HepG2 (cell line): Measurements from ENCODE around the gene HS6ST1. TPM values are rescaled to one million over a fixed set of nuclear protein-coding genes. Genes with fewer than 3 reads are reported as not detected.

Experiments used
- AKAP8 ChIP-seq: sonication (generic); formaldehyde crosslinking; IDR thresholded peaks from 2 replicates; pipeline ENCODE4 v1.5.1; 2020; ENCODE audit warnings: mild to moderate bottlenecking, missing genetic modification reagents
- FOSL1 ChIP-seq: sonication (generic); formaldehyde crosslinking; IDR thresholded peaks from 2 replicates; pipeline ENCODE4 v1.9.0; 2021; ENCODE audit warnings: missing genetic modification reagents, borderline replicate concordance
- MIXL1 ChIP-seq: IDR thresholded peaks from 2 replicates; pipeline ENCODE4 v1.6.1; 2016
- NCOA2 ChIP-seq: sonication (generic); formaldehyde crosslinking; IDR thresholded peaks from 2 replicates; pipeline ENCODE4 v1.8.0; 2022; ENCODE audit warnings: inconsistent platforms
- NFYB ChIP-seq: sonication (generic); formaldehyde crosslinking; IDR thresholded peaks from 2 replicates; pipeline ENCODE4 v1.4.0; 2020; ENCODE audit warnings: missing genetic modification reagents
- PTBP1 ChIP-seq: fragments of 200-400 bp; formaldehyde crosslinking; IDR thresholded peaks from 2 replicates; pipeline ENCODE4 v1.6.1; 2018; ENCODE audit warnings: low read length, low read depth; ENCODE audit not compliant: poor library complexity, severe bottlenecking
- RXRB ChIP-seq: IDR thresholded peaks from 2 replicates; pipeline ENCODE4 v1.6.1; 2016; ENCODE audit warnings: borderline replicate concordance, missing genetic modification reagents, missing compliant biosample characterization
- SIN3A ChIP-seq: IDR thresholded peaks from 2 replicates; pipeline ENCODE4 v1.6.1; 2011; ENCODE audit warnings: low read depth, mild to moderate bottlenecking, control low read depth, low read length, borderline replicate concordance
- SMAD3 ChIP-seq: sonication (generic); formaldehyde crosslinking; IDR thresholded peaks from 2 replicates; pipeline ENCODE4 v1.4.0; 2020; ENCODE audit warnings: missing genetic modification reagents
- SOX5 ChIP-seq: IDR thresholded peaks from 2 replicates; pipeline ENCODE4 v1.6.1; 2016; ENCODE audit warnings: borderline replicate concordance
- SOX6 ChIP-seq, 2 experiments: fragments of 450-650 bp in 1 of 2; sonication (generic) in 1 of 2; formaldehyde crosslinking in 1 of 2; IDR thresholded peaks; 2 replicates each; pipeline versions ENCODE4 v1.4.0 to v1.6.1; 2017 to 2020; ENCODE audit warnings: antibody characterized with exemption in 1 of 2, mild to moderate bottlenecking in 1 of 2, missing genetic modification reagents in 1 of 2
- TCF7 ChIP-seq: sonication (generic); IDR thresholded peaks from 2 replicates; pipeline ENCODE4 v1.6.1; 2016; ENCODE audit warnings: antibody characterized with exemption, low read depth
- TCF7L2 ChIP-seq: IDR thresholded peaks from 2 replicates; pipeline ENCODE4 v1.6.1; 2011; ENCODE audit warnings: mild to moderate bottlenecking, low read depth, low read length, moderate library complexity
- ZMYM4 ChIP-seq: sonication (generic); formaldehyde crosslinking; IDR thresholded peaks from 2 replicates; pipeline ENCODE4 v1.8.1; 2023; ENCODE audit warnings: mild to moderate bottlenecking, missing genetic modification reagents
- ZNF224 ChIP-seq: sonication (generic); formaldehyde crosslinking; IDR thresholded peaks from 2 replicates; pipeline ENCODE4 v1.5.0; 2020; ENCODE audit warnings: mild to moderate bottlenecking, missing genetic modification reagents
- ZNF264 ChIP-seq: sonication (generic); formaldehyde crosslinking; IDR thresholded peaks from 2 replicates; pipeline ENCODE4 v1.4.0; 2020; ENCODE audit warnings: missing genetic modification reagents
- ZNF350 ChIP-seq: sonication (generic); formaldehyde crosslinking; IDR thresholded peaks from 2 replicates; pipeline ENCODE4 v1.4.0; 2020; ENCODE audit warnings: mild to moderate bottlenecking, low read depth, missing genetic modification reagents, borderline replicate concordance
- ZNF713 ChIP-seq: sonication (generic); formaldehyde crosslinking; IDR thresholded peaks from 2 replicates; pipeline ENCODE4 v1.4.0; 2020; ENCODE audit warnings: mild to moderate bottlenecking, missing genetic modification reagents
- polyA plus RNA-seq, 8 experiments: library from polyadenylated mRNA; depleted of rRNA in 3 of 8; stranded (reverse) in 7 of 8; unstranded in 1 of 8; fragments of >200 nt; fragmentation: Illumina TruSeq in 4 of 8; extraction: Trizol in 4 of 8; gene quantifications; 2 replicates each; pipeline versions ENCODE4 v1.2.1 to v1.2.3, GENCODE V29; 2011 to 2016; ENCODE audit warnings: low read depth in 4 of 8, missing spikeins in 1 of 8, mixed read lengths in 1 of 8; ENCODE audit not compliant: insufficient read depth in 1 of 8
- total RNA-seq, 5 experiments: library from RNA; depleted of rRNA; stranded (reverse); fragments of >200 nt; fragmentation: Illumina TruSeq; extraction: Trizol; gene quantifications; 2 replicates each; pipeline ENCODE4 v1.2.3, GENCODE V29; 2016; ENCODE audit warnings: low read depth in 1 of 5
- TF ChIP-seq, protein P1 (sequence below): sonication (generic); formaldehyde crosslinking; IDR thresholded peaks from 2 replicates; pipeline ENCODE4 v1.4.0; 2020; ENCODE audit warnings: missing genetic modification reagents
- TF ChIP-seq, protein P2 (sequence below): sonication (generic); formaldehyde crosslinking; IDR thresholded peaks from 2 replicates; pipeline ENCODE4 v1.4.0; 2020; ENCODE audit warnings: missing genetic modification reagents
- TF ChIP-seq, protein P3 (sequence below): IDR thresholded peaks from 2 replicates; pipeline ENCODE4 v1.4.0; 2020; ENCODE audit warnings: mild to moderate bottlenecking, missing genetic modification reagents
- TF ChIP-seq, protein P4 (sequence below): sonication (generic); formaldehyde crosslinking; IDR thresholded peaks from 2 replicates; pipeline ENCODE4 v1.4.0; 2020; ENCODE audit warnings: missing genetic modification reagents, borderline replicate concordance

Gene HS6ST1
- total and polyA plus RNA-seq, 2 of the 13 experiments (the other 11 are each of a cell fraction or from before 2014, with no cell fraction given) = 34.5 to 84.6 TPM

DNA sequence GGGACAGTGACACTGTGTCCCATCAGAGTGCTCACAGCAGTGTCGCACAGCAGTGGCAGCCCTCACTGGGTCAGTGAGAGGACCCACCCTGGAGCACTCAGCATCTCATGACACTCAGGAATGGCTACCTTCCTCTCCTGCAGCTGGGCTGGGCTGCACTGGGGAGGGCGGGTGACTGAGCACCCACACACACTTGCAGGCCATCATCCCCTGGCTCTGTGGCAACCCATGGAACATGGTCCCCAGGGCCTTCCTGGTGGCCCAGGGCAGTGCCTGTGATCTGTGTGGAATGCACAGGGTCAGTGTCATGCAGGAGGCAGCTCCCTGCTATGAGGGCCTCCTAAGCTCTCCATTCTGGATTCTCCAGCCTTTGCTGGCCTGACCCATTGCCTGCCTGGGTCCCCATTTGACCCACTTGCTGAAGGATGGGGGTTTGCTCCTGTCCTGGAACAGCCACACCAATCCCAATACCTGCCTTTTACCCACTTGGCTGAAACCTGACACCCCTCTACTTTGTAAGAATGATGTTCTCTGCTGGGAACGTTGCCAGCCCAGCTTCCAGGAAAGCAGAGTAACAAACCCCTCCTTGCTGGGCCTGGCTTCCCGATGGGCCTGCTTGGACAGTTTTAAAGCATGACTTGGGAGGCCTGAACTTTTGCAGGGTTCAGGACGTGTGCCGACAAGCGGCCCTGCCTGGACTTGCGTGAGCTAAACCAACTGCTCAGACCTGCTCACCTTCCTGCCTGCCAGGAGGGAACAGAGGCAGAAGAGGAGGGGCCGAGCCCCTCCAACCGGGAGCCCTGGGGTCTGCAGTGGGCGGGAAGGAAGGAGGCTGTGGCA, 13.7 kb downstream of the HS6ST1 start (continued):
- TF ChIP-seq ZNF224 = 0 out of 2 replicates have a peak, but pooled peaks have one; percentile 48
- TF ChIP-seq PTBP1 = no peak
- no peak; the same call in 1 of the 2 replicates for TF ChIP-seq MIXL1 (CRISPR knock-in tag)
- TF ChIP-seq, protein P1, sequence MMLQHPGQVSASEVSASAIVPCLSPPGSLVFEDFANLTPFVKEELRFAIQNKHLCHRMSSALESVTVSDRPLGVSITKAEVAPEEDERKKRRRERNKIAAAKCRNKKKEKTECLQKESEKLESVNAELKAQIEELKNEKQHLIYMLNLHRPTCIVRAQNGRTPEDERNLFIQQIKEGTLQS (CRISPR knock-in tag) = 0 out of 2 replicates have a peak, but pooled peaks have one; percentile 8
- TF ChIP-seq SIN3A = no peak
- peak; percentile 43; the same call in 1 of the 2 replicates for TF ChIP-seq ZNF350 (CRISPR knock-in tag)
- TF ChIP-seq SMAD3 = 0 out of 2 replicates have a peak, but pooled peaks have one; percentile 38
- 0 out of 2 replicates have a peak, but pooled peaks have one; percentile 59 for TF ChIP-seq SOX5
- no peak; the same call in 1 of the 2 replicates for TF ChIP-seq AKAP8
- TF ChIP-seq, protein P2, sequence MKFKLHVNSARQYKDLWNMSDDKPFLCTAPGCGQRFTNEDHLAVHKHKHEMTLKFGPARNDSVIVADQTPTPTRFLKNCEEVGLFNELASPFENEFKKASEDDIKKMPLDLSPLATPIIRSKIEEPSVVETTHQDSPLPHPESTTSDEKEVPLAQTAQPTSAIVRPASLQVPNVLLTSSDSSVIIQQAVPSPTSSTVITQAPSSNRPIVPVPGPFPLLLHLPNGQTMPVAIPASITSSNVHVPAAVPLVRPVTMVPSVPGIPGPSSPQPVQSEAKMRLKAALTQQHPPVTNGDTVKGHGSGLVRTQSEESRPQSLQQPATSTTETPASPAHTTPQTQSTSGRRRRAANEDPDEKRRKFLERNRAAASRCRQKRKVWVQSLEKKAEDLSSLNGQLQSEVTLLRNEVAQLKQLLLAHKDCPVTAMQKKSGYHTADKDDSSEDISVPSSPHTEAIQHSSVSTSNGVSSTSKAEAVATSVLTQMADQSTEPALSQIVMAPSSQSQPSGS (CRISPR knock-in tag) = peak; percentile 54; the same call in 1 of the 2 replicates
- TF ChIP-seq ZNF713 (CRISPR knock-in tag) = 0 out of 2 replicates have a peak, but pooled peaks have one; percentile 29
- no peak for TF ChIP-seq ZMYM4 (CRISPR knock-in tag)
- TF ChIP-seq, protein P3, sequence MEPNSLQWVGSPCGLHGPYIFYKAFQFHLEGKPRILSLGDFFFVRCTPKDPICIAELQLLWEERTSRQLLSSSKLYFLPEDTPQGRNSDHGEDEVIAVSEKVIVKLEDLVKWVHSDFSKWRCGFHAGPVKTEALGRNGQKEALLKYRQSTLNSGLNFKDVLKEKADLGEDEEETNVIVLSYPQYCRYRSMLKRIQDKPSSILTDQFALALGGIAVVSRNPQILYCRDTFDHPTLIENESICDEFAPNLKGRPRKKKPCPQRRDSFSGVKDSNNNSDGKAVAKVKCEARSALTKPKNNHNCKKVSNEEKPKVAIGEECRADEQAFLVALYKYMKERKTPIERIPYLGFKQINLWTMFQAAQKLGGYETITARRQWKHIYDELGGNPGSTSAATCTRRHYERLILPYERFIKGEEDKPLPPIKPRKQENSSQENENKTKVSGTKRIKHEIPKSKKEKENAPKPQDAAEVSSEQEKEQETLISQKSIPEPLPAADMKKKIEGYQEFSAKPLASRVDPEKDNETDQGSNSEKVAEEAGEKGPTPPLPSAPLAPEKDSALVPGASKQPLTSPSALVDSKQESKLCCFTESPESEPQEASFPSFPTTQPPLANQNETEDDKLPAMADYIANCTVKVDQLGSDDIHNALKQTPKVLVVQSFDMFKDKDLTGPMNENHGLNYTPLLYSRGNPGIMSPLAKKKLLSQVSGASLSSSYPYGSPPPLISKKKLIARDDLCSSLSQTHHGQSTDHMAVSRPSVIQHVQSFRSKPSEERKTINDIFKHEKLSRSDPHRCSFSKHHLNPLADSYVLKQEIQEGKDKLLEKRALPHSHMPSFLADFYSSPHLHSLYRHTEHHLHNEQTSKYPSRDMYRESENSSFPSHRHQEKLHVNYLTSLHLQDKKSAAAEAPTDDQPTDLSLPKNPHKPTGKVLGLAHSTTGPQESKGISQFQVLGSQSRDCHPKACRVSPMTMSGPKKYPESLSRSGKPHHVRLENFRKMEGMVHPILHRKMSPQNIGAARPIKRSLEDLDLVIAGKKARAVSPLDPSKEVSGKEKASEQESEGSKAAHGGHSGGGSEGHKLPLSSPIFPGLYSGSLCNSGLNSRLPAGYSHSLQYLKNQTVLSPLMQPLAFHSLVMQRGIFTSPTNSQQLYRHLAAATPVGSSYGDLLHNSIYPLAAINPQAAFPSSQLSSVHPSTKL = peak; percentile 66; the same call in 1 of the 2 replicates
- no peak for TF ChIP-seq TCF7
- TF ChIP-seq SOX6 (IDR thresholded peaks at IDR 0.05) = no peak
- TF ChIP-seq SOX6 (CRISPR knock-in tag; IDR thresholded peaks at IDR 0.05) = peak; percentile 32; the same call in 1 of the 2 replicates
- no peak for TF ChIP-seq NFYB (CRISPR knock-in tag)
- no peak for TF ChIP-seq FOSL1
- TF ChIP-seq, protein P4, sequence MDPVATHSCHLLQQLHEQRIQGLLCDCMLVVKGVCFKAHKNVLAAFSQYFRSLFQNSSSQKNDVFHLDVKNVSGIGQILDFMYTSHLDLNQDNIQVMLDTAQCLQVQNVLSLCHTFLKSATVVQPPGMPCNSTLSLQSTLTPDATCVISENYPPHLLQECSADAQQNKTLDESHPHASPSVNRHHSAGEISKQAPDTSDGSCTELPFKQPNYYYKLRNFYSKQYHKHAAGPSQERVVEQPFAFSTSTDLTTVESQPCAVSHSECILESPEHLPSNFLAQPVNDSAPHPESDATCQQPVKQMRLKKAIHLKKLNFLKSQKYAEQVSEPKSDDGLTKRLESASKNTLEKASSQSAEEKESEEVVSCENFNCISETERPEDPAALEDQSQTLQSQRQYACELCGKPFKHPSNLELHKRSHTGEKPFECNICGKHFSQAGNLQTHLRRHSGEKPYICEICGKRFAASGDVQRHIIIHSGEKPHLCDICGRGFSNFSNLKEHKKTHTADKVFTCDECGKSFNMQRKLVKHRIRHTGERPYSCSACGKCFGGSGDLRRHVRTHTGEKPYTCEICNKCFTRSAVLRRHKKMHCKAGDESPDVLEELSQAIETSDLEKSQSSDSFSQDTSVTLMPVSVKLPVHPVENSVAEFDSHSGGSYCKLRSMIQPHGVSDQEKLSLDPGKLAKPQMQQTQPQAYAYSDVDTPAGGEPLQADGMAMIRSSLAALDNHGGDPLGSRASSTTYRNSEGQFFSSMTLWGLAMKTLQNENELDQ (CRISPR knock-in tag) = no peak
- no peak for TF ChIP-seq TCF7L2
- TF ChIP-seq NCOA2 (CRISPR knock-in tag) = peak; percentile 79
- TF ChIP-seq ZNF264 (CRISPR knock-in tag) = no peak
- TF ChIP-seq RXRB (CRISPR knock-in tag) = peak; percentile 94
